Umbilical cord (tissue), 2 donors: ENCODE results near the gene F11R. TPM values are rescaled to one million over a fixed set of nuclear protein-coding genes. Genes with fewer than 3 reads are reported as not detected.
"Not testable (repeated sequence)": the region's sequence is repeated elsewhere in the genome, so short reads cannot be mapped to it uniquely, and the experiment has no call there.

Experiments used
- DNase-seq: peaks from one replicate; pipeline ENCODE4 v3.0.0-alpha.2; 2015; ENCODE audit warnings: low spot score
- total RNA-seq: library from RNA; depleted of rRNA; stranded (reverse); fragments of >200 nt; gene quantifications from one replicate; pipeline ENCODE4 v1.2.3, GENCODE V29; 2014; ENCODE audit warnings: low replicate concordance; ENCODE audit not compliant: insufficient read depth

The F11R gene
- 30.6 TPM for total RNA-seq

DNA sequence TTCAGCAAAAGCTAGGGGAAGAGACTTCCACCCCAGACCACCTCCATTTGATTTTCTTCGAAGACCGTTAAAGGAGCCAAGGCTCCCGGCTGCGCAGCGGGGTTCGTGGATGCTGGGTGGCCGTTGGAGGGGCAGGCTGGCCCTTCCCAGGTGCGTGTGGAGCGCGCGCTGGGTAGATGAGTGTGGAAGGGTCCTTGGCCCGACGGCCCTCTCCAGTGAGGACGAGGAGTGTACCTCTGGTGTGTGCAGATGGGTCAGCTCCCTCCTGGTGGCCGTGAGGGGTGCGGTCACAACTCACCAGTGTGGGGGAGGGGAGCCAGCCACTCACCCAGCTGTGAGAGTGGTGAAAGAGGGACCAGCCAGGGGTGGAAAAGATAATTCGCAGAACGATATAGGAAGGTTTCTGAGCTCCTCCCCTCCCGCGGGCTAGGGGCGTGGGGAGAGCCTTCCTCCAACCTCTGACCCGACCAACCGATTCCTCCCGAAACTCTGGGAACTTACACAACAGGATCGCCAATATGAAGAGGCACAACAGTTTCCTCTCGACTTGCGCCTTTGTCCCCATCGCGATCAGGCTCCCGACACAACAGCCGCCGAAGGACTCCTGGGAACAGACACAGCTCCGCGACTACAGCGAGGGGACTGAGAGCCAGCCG, at the start of gene F11R:
Gene F11R (minus strand): TSS at position 644 of the 656 bp plus-strand sequence. CDS start 79 bp downstream, at position 565.
- DNase-seq = peak; percentile 64

DNA sequence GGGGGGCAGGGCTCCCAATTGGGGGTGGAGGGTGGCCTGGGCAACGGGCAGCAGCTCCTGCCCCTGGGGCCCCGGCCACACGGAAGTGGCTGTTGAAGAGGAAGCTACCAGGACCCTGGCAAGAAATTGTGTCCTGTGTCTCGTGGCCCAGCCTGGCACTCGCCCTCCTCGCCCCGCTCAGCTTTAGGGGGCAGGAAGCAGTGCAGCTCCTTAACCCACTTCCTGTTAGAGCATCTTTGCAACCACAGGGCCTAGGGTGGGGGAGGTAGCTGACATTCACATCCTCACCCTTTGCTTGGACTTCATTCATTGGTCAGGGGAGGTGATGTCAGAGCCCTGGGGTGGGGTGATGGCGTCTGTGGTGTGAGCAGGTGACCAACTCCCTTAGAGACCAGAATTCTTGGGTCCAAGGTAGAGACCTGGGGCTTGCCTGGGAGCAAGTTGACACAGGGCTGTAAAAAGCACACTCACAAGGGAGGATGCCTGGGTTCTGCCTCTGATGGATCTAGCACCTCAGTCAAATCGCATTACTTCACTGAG, 48.8 kb upstream of the F11R start, which contains the start of gene ARHGAP30:
Gene ARHGAP30 (minus strand): TSS at position 161 of the 540 bp plus-strand sequence. CDS start 267 bp downstream, outside the sequence.
- peak; percentile 33 for DNase-seq

DNA sequence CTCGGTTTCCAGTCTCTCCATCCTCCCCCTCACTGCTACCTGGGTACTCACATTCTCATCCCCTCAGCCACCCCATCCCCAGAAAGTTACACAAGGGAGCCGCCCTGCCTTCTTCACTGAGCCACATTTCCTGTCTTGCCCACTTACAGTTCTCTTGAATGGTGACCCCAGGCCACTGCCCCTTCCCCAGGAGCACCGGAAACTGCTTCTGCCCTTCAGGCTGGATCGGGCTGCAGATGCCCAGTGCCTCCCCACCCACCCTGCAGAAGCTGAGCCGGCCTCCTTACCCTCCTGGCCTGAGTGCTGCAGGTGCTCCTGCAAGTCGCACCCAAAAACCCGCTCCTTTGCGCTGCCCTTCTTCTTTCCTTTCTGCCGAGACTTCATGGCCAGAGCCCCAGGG, 48.3 kb upstream of the F11R start:
- DNase-seq = no peak

DNA sequence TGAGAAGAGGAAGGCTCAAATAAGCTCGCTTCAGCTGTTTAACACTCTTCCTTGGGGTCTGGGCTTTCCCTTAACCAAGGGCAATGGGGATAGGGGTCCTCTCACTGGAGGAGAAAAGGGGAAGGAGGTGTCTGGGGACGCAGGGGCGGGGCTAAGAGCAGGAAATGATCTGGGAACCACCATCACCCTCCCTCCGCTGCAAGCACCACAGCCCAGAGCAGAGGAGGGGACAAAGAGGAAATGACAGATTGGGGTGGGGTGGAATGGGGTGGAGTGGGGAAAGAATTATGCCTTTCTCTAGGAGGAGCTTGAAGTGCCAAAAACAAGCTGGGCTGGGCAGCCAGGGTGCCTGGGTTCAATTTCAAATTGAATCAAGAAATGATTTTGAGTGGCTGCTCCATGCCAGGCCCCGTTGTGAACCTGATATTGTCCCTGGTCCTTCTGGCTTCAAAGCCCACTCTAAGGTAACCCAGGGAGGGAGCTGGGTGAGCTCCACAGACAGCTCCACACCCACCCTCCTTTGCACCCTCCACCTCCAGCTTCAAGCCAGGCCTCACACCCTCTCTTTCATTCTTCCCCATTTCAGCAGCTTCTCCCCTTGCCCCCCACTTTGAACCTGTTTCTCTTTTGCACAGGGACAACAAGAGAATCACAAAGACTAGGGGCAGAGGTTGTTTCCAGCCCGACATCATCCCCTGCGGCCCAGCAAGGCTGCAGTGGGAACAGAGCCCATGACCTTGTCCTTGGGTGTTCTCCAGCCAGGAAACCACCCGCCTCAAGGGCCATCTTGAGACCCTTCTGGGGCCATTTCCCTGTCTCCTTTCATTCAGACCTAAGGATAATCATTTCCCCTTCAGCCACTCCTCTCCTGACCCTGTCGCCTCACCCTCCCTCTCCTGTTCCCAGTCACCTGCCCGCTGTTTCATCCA, 47.6 kb upstream of the F11R start:
- DNase-seq = peak; percentile 55

DNA sequence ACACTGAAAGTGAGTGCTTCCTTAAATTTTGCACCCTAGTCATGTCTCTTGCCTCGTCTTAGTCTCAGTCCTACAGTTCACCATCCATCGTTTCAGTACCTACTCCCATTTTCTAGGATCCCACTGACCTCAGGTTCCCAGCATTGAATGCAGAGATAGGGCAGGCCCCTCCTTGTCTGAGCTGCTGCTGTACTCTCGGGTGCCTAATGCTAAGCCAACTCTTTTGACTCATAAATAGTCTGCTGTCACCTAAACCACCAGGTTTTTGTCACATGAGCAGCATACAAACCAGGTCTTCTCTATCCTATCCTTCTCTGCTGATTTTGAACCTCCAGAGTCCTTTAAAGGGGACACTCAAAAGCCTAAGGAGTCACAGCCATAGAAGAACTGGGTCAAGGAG, 45.7 kb upstream of the F11R start:
- DNase-seq = no peak

DNA sequence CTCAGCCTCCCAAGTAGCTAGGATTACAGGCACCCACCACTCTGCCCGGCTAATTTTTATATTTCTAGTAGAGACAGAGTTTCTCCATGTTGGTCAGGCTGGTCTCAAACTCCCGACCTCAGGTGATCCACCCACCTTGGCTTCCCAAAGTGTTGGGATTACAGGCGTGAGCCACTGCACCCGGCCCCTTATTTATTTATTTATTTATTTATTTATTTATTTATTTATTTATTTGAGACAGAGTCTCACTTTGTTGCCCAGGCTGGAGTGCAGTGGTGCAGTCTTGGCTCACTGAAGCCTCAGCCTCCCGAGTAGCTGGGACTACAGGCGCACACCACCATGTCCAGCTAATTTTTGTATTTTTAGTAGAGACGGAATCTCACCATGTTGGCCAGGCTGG, 44.7 kb upstream of the F11R start:
- not testable (repeated sequence) for DNase-seq

DNA sequence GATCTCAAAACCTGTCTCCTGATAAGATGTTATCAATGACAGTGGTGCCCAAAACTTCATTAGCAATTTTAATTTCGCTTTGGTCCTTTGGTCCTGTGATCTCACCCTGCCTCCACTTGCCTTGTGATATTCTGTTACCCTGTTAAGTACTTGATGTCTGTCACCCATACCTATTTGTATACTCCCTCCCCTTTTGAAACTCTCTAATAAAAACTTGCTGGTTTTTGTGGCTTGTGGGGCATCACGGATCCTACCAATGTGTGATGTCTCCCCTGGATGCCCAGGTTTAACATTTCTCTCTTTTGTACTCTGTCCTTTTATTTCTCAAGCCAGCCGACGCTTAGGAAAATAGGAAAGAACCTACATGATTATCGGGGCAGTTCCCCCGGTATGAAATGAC, 43.0 kb upstream of the F11R start:
- not testable (repeated sequence) for DNase-seq

DNA sequence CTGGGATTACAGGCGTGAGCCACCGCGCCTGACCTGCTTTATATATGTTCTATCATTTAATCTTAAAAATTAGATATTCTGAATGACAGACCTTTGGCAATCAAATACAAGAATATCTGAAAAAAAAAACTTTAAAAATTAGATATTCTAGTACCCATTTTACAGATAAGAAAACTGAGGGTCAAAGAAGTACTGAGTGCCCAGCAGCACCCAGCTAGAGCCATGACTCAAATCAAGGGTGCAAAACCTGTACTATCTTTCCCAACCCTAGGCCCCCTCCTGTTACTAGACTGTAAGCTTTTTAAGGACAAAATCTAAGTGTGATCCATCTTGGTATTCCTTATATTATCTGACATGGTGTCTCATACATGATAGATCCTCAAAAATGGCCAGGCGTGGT, 40.5 kb upstream of the F11R start:
- DNase-seq = no peak

DNA sequence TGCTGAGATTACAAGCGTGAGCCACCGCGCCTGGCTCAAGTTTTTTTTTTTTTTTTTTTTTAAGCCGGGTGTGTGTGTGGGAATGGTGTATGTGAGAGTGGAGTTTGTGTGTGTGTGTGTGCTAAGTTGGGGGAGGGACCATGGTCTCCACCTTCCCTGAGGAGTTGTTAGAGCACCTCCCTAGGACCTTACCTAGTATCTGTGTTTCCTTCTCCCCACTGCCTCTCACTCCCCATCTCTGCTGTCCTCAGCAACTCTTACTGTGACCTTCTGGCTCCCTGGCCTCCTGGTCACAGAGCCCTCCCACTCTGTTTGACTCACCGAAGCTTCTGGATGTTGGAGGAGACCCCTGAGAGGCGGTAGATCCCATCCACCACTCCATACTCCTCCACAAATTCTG, 38.3 kb upstream of the F11R start:
- no peak for DNase-seq

DNA sequence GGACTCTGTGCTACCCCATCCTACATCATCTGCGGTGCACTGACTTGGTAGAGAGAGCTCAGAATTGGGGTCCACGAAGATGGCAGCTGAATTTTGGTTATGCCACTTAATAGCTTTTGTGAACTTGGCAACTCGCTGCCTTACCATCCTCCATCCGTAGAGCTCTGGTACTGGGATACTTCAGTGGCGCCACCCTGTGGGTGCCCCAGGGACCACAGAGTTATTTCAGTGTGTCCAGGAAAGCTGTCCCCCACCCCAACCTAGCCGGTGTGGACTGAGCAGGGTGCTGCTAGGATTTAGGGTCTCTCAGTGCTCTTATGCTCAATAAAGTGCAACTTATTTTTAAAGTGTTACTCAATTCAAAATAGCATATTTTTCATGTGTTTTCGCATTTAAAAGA, 33.9 kb upstream of the F11R start:
- no peak for DNase-seq

DNA sequence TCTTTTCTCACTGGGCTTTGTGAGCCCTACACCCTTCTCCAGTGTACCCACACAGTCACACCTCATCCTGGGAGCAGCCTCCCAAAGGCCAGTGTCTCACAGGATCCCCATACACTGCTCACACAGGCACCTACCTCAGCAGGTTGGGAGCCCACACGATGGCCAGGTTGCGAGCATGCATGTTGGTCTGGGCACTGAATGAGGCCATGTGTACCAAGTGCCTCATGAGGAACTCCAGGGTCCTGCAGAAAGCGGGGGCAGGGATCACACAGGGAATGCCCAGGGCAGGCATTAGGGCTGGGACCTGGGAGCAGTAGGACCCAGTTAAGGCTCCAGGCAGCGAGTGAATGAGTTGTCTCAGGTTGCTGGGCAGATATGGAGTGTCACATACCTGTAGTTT, 33.3 kb upstream of the F11R start:
- no peak for DNase-seq

DNA sequence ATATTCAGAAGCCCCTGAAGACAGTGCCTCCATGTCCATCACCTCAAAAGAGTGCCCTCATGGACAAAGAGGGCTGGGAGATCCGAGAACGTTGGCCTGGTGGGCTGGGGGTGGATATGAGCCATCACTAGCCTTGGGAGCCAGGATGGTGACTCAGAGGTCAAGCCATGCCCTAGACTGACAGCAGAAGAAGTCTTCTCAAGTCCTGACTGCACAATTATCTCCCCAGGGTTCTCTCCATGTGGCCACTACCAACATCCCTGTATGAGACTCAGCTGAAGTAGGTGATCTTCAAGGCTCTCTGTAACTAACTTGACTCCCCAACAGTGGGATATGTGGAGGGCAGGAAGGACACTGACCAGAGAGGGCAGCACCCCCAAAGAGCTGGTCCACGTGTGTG, 31.9 kb upstream of the F11R start:
- DNase-seq = no peak

DNA sequence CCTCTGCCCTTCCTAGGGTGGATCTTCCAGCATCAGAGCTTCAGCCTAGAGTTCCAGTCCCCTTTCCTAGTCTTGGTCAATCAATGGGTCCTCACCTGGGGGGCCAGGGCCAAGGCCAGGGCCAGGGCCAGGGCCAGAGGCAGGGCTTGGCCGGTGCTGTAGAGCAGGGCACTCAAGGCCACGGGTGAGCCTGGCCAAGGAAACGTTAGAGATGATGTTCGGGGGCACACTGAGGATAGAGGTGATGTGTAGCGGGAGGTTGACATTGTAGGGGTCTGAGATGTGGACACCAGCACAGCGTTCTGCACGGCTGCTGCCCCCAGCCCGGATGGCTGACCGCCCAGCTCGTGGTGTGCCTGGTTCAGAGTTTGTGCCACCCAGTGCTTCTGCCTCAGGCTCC, 30.3 kb upstream of the F11R start:
- DNase-seq = no peak

DNA sequence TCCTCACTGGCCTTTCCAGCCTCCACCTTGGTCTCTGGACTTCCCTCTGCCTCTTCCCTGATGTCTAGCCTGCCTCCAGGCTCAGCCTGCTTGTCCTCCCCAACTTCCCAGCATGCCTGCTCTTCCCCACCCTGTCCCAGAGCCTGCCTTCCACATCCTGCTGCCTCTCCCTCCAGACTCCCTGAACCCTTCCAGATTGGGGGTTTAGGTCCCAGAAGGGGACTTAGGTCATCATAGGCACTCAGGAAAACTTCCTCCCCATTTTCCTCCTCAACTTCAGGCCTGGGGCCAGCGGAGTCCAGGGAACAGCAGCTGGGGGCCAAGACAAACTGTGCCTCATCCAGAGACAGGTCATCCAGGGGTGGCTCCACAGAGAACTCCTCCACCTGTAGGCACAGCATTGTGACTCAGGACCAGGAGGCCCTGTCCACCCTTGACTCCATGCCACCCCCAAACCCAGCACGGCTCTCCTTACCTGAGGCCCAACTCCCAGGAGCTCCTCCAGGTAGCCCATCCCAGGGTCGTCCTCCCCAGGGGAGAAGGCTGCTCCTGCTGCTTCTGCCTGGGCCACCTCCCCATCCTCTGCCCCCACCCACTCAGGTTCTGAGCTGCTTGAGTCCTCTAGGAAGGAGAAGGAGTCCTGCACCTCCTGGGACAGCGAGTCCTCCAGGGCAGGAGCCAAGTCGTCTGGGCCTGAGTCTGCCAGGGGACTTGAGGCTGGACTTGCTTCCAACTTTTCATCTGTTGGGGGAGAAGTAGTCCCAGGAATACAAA, 28.2 kb upstream of the F11R start:
- no peak for DNase-seq

DNA sequence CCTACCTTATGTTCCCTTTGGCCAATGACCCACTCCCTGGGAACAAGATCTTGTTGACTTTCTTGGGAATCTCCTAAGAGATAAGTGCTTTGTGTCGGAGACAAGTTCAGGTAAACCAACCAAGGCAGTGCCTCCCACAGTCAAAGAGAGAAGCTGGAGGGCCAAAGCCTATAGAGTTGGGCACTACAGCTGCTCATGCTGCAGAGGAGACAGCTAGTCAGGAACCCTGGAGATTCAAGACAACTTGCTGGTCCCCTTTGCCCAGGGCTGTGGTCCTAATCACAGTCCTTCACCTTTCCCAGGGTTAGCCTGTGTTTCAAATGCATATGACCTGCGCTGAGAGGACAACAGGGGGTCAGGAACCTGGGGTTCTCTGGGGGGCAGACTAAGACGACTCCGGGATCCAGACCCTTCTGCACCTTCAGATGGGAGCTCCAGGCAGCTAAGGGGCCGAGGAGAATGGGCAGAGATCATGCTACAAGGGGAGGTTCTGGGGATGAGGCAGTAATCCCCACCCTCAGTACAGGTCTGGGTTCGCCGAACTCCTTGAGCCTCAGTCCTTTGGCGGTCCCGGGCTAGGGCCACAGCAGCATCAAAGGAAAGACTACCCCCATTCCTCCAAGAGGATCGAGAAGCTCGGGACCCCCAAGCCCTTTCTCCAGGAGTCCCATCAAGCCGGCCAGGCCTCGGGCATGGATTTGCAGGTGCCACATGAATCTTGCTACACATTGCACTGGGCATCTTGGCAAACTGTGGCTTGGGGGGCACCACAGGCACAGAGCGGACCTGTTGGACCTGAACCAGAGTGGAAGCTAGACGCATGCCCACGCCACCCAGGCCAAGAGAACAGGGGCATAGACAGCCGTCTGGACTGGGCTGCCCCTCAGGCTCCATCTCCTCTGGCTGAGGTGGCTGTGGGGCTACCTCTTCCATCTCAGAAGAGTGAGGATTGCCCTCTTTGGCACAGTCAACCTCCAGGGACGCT, 26.8 kb upstream of the F11R start:
- DNase-seq = no peak

DNA sequence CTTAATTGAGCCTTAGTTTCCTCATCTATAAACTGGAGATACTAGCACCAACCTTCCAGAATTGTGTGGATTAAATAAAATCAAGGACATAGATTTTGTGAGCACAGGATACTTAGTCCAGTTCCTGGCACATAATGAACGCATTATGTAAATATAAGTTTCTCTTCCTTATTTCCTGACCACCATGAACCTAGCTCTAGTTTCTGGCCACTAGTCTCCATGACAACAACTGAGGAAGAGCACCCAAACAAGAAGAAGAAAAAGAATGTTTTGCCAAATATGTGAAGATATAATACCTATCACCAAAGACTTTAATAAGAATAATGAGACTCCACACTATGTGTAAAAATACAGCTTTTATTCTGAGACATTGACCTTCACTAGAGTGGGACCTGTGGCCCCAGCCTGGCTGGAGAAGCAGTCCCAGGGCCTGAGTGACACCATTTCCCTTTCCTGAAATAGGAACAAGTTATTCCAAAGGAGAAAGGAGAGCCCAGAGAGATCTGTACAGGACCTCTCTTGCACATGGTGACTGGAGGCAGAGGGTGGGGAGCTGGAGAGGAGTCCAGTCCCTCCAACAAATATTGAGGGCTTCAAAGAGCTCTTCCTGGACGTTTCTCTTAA, 25.8 kb upstream of the F11R start:
- no peak for DNase-seq

DNA sequence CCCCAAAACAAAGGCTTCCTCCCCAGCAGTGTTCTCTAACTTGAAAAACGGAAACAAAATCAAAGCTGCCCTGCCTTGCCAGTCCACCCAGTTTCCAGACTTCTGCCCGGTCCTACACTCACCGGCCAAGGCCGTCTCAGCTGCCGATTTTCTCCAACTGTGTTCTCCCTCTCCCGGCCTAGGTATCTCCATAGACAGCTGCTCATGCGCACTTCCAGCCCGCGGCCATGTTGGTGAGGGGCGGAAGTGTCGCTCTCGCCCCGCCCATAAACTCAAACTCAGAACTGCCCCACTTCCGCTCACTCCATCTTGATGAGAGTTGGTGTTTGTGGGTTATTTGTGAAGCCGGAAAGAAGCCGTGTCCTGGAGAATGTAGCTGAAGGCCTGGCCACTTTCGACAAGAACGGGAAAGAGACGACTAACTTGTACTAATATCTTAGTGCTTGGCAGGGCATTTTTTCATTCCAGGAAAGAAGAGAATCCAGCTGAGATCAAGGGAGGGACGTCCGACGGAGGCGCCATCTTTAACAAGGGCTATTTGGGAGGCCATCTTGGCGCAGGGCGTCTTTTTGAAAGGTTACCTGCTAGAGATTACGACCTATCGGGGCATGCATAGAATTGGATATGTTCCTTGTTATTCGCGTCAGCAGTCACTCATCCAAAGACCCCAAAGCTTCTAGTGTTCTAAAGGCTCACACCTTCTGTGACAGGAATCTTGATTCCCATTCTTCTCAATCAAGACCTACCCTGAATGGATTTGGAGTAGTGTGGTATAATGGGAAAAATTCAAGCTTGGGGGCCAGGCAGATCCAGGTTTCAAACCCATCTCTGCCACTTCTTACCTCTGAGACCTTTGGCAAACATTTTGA, 25.0 kb upstream of the F11R start, which contains the start of gene USF1:
Gene USF1 (minus strand): TSS at position 242 of the 869 bp plus-strand sequence. CDS start 2,702 bp downstream, outside the sequence.
- peak; percentile 99 for DNase-seq

DNA sequence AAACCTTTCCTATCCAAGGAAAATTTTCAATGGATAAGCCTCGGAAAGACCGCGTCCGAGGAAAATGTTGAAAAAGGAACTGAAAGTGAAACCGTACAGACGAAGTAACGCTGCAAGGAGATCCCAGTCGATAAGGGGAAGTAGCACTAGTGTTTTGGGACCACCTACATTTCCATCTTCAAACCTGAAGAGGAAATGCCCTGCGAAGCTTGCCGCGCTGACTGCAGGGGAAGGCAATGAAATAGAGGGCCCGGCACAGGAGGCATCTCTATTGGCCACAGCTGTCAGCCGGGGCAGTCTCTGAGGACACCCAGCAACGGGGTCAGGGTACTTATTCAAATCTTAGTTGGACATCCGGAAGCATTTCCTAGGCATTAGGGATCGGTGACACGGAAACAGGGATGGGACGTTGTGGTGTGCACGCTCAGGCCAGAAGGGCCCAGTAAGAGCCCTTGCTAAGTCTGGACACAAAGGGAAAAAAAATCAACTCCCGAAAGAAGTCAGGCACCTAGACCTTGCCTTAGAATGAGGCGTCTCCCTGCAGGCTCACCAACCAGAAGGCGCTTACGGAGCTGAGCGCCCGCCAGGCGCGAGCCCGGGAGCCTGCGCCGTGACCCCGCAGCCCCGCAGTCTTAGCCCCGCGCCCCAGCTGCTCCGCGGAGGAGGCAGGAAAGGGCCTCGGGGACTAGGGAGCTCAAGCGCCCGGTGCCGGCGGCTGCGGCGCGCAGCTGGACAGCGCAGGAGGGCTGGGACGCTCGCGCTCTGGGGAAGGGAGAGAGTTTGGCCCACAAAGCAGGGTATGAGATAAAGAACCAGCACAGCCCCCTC, 24.2 kb upstream of the F11R start:
- peak; percentile 77 for DNase-seq
